ENCODE results near the gene ZNF768. TPM values are rescaled to one million over a fixed set of nuclear protein-coding genes. Genes with fewer than 3 reads are reported as not detected.
"Not testable (repeated sequence)": the region's sequence is repeated elsewhere in the genome, so short reads cannot be mapped to it uniquely, and the experiment has no call there.

The ZNF768 gene
- polyA plus RNA-seq, 1 experiment: 9.8 TPM

DNA sequence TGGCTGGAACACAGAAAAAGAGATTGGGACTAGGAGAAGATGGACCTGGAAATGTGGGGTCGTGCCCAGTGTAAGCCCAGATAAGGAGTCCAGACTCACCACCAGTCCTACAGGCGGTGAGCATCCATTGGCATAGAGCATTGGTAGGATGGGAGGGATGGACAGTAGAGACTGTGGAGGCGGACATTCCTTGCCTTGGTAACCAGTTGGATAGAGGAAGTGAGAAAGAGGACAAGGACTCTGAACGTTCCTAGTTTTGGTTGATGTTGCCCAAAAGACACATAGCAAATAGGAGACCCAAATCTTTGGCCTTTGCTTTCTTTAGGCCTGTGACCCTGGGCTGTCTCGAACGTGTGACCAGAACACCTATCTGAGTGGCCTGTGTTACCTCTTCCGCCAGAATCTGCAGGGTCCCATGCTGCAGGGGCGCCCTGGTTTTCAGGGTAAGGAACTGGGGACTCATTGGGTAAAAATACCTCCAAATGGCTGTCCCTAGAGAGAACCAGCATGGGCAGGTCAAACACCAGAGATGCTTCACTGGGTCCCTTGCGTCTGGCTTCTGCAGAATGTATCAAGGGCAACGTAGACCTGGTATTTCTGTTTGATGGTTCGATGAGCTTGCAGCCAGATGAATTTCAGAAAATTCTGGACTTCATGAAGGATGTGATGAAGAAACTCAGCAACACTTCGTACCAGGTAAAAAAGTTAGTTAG is 47.4 kb downstream of the ZNF768 start:
- ChIA-PET POLR2A (no interaction called here), CTCF (no interaction called here)
- Histone ChIP-seq H3K9me3 (ENCODE audit: control insufficient read depth, insufficient read depth, low read length) (no peaks in the 10 kb centered on the region; the same call in 1 of the 2 replicates), H3K4me3 (ENCODE audit: low read depth, low read length) (no peak overlapping the region), H3K27ac (ENCODE audit: low read depth, low read length) (no peak overlapping the region), H3K27me3 (ENCODE audit: control insufficient read depth, insufficient read depth, low read length) (peaks cover 47% of the 10 kb centered on the region)
- no peak for TF ChIP-seq CTCF (IDR thresholded peaks at IDR 0.05; ENCODE audit: low read depth, low read length)
- DNase-seq (ENCODE audit: low read depth, low spot score): no peak

DNA sequence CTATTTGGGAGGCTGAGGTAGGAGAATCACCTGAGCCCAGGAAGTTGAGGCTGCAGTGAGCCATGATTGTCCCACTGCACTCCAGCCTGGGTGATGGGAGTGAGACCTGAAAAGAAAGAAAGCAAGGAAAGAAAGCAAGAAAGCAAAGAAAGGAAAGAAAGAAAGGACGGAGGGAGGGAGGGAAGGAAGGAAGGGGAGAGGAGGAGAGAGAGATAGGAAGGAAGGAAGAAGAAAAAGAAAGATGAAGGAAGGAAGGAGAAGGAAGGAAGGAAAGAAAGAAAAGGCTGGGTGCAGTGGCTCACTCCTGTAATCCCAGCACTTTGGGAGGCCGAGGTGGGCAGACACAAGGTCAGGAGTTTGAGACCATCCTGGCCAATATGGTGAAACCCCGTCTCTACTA is 48.6 kb downstream of the ZNF768 start:
- POLR2A ChIA-PET: interaction anchor here (0.7 kb wide), 1 partner anchor 483 kb away, joined by 4 read pairs; no protein-coding TSS in a partner anchor
- DNase-seq (ENCODE audit: low read depth, low spot score): not testable (repeated sequence)

DNA sequence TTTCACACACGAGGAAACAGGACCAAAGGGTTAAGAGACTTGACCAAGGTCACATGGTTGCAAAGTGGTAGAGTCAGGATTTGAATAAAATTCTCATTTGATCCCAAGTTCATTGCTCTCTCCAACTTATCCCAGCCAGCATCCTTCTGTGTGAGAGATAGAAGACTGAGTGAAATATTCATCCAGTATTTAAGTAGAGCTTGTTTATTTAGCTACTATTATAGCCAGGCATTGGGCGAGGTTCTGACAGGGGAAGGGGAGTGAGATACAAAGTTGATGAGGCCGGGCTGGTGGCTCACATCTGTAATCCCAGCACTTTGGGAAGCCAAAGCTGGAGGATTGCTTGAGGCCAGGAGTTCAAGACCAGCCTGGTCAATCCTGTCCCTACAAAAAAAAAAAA is 49.4 kb downstream of the ZNF768 start:
- H3K4me3 ChIP-seq (ENCODE audit: low read depth, low read length): no peak overlapping the region
- peaks cover 3% of the 10 kb centered on the region; the same call in 1 of the 2 replicates for H3K9me3 ChIP-seq (ENCODE audit: control insufficient read depth, insufficient read depth, low read length)
- no peak overlapping the region for H3K27ac ChIP-seq (ENCODE audit: low read depth, low read length)
- peaks cover 58% of the 10 kb centered on the region for H3K27me3 ChIP-seq (ENCODE audit: control insufficient read depth, insufficient read depth, low read length)
- ChIA-PET POLR2A (interaction anchor here (0.7 kb wide), 1 partner anchor 482 kb away, joined by 4 read pairs; no protein-coding TSS in a partner anchor), CTCF (no interaction called here)
- no peak for DNase-seq (ENCODE audit: low read depth, low spot score)
- TF ChIP-seq CTCF (IDR thresholded peaks at IDR 0.05; ENCODE audit: low read depth, low read length): no peak

More for the DNA sequence above, 48.6 kb downstream of the ZNF768 start:
- H3K9me3 ChIP-seq (ENCODE audit: control insufficient read depth, insufficient read depth, low read length); H3K4me3 ChIP-seq (ENCODE audit: low read depth, low read length); H3K27ac ChIP-seq (ENCODE audit: low read depth, low read length); CTCF ChIA-PET: not testable (repeated sequence)
- peaks cover 53% of the 10 kb centered on the region for H3K27me3 ChIP-seq (ENCODE audit: control insufficient read depth, insufficient read depth, low read length)

- POLR2A ChIA-PET: no interaction called here
- H3K27ac ChIP-seq (ENCODE audit: low read depth, low read length): no peak overlapping the region
Measured at GRCh38 chr16:30474684-30475083, 51.7 kb downstream of the ZNF768 start.

GRCh38 chr16:30474074-30474452 is 52.3 kb downstream of the ZNF768 start:
- TF ChIP-seq CTCF (IDR thresholded peaks at IDR 0.05; ENCODE audit: low read depth, low read length): no peak
- no peak overlapping the region for H3K27ac ChIP-seq (ENCODE audit: low read depth, low read length)
- no peak for DNase-seq (ENCODE audit: low read depth, low spot score)
- ChIA-PET CTCF (no interaction called here), POLR2A (interaction anchor here (0.6 kb wide), 1 partner anchor 1990 kb away, joined by 3 read pairs; no protein-coding TSS in a partner anchor)
- H3K27me3 ChIP-seq (ENCODE audit: control insufficient read depth, insufficient read depth, low read length): peaks cover 50% of the 10 kb centered on the region
- peaks cover 3% of the 10 kb centered on the region; the same call in 1 of the 2 replicates for H3K9me3 ChIP-seq (ENCODE audit: control insufficient read depth, insufficient read depth, low read length)
- H3K4me3 ChIP-seq (ENCODE audit: low read depth, low read length): no peak overlapping the region

More at GRCh38 chr16:30474684-30475083, 51.7 kb downstream of the ZNF768 start:
- TF ChIP-seq CTCF (IDR thresholded peaks at IDR 0.05; ENCODE audit: low read depth, low read length): no peak
- Histone ChIP-seq H3K4me3 (ENCODE audit: low read depth, low read length) (no peak overlapping the region), H3K27me3 (ENCODE audit: control insufficient read depth, insufficient read depth, low read length) (peaks cover 51% of the 10 kb centered on the region), H3K9me3 (ENCODE audit: control insufficient read depth, insufficient read depth, low read length) (peaks cover 3% of the 10 kb centered on the region; the same call in 1 of the 2 replicates)
- CTCF ChIA-PET: no interaction called here
- DNase-seq (ENCODE audit: low read depth, low spot score): no peak

Small RNA genes lying within 50 kb of the gene (small RNA-seq; reads per million reads assigned to genes)
- gene MIR4518 (ENCODE audit: insufficient read length, low read depth) (not detected), gene RNU7-61P (ENCODE audit: insufficient read length, low read depth) (not detected)

Other genes starting within 250 kb of the ZNF768 start
- gene CD2BP2, start 171.3 kb downstream of the ZNF768 start, polyA plus RNA-seq (2011; rRNA removed): 48.9 and 49.5 TPM in 2 replicates
- gene TBC1D10B, start 156.1 kb downstream of the ZNF768 start, polyA plus RNA-seq (2011; rRNA removed): 12.0 and 14.8 TPM in 2 replicates
- gene MYL11, start 151.8 kb downstream of the ZNF768 start, polyA plus RNA-seq (2011; rRNA removed): 0.55 TPM in 1 of 2 replicates, not detected in the other
- gene SEPTIN1, start 144.0 kb downstream of the ZNF768 start, polyA plus RNA-seq (2011; rRNA removed): not detected in 2 replicates
- 4.3 and 5.3 TPM in 2 replicates for gene ZNF48, start 131.1 kb downstream of the ZNF768 start, polyA plus RNA-seq (2011; rRNA removed)
- 9.3 and 10.1 TPM in 2 replicates for gene ZNF771, start 119.0 kb downstream of the ZNF768 start, polyA plus RNA-seq (2011; rRNA removed)
- gene DCTPP1, start 96.5 kb downstream of the ZNF768 start, polyA plus RNA-seq (2011; rRNA removed): 34.1 and 34.7 TPM in 2 replicates
- 41.2 and 47.1 TPM in 2 replicates for gene SEPHS2, start 80.7 kb downstream of the ZNF768 start, polyA plus RNA-seq (2011; rRNA removed)
- not detected in 2 replicates for gene ITGAL, start 53.8 kb downstream of the ZNF768 start, polyA plus RNA-seq (2011; rRNA removed)
- 4.9 and 5.0 TPM in 2 replicates for gene ZNF747, start 8.3 kb upstream of the ZNF768 start, polyA plus RNA-seq (2011; rRNA removed)
- gene ZNF764, start 31.8 kb upstream of the ZNF768 start, polyA plus RNA-seq (2011; rRNA removed): 2.5 and 3.2 TPM in 2 replicates
- gene ZNF688, start 45.1 kb upstream of the ZNF768 start, polyA plus RNA-seq (2011; rRNA removed): 5.5 and 6.8 TPM in 2 replicates
- gene ZNF785, start 59.1 kb upstream of the ZNF768 start, polyA plus RNA-seq (2011; rRNA removed): 4.7 and 6.6 TPM in 2 replicates
- 4.0 and 4.2 TPM in 2 replicates for gene ZNF689, start 83.8 kb upstream of the ZNF768 start, polyA plus RNA-seq (2011; rRNA removed)
- gene PRR14, start 124.4 kb upstream of the ZNF768 start, polyA plus RNA-seq (2011; rRNA removed): 4.9 and 6.9 TPM in 2 replicates
- 5.0 and 9.0 TPM in 2 replicates for gene FBRS, start 131.9 kb upstream of the ZNF768 start, polyA plus RNA-seq (2011; rRNA removed)
- gene SRCAP, start 172.6 kb upstream of the ZNF768 start, polyA plus RNA-seq (2011; rRNA removed): 3.1 and 5.8 TPM in 2 replicates
- gene PHKG2, start 221.9 kb upstream of the ZNF768 start, polyA plus RNA-seq (2011; rRNA removed): 21.7 and 26.0 TPM in 2 replicates
- gene CFAP119, start 235.5 kb upstream of the ZNF768 start, polyA plus RNA-seq (2011; rRNA removed): 2.6 and 3.1 TPM in 2 replicates
- 66.8 and 75.5 TPM in 2 replicates for gene RNF40, start 235.8 kb upstream of the ZNF768 start, polyA plus RNA-seq (2011; rRNA removed)

All from AG04450 (cell line).